HG03039 (cell line): ENCODE data around the gene S100A7A.
"Not testable (repeated sequence)": the region's sequence is repeated elsewhere in the genome, so short reads cannot be mapped to it uniquely, and the experiment has no call there.

Source experiments
- ATAC-seq: cut with Tn5 transposase; IDR thresholded peaks from one replicate; pipeline ENCODE4 v1.9.1; 2021; ENCODE audit warnings: mild to moderate bottlenecking, moderate library complexity; ENCODE audit not compliant: unreplicated experiment

S100A7A gene

GRCh38 chr1:153395136-153395685, 21.1 kb upstream of the S100A7A start:
- ATAC-seq = no peak

GRCh38 chr1:153395776-153396175, 20.5 kb upstream of the S100A7A start:
- ATAC-seq = no peak

GRCh38 chr1:153396461-153396860, 19.9 kb upstream of the S100A7A start:
- no peak for ATAC-seq

DNA sequence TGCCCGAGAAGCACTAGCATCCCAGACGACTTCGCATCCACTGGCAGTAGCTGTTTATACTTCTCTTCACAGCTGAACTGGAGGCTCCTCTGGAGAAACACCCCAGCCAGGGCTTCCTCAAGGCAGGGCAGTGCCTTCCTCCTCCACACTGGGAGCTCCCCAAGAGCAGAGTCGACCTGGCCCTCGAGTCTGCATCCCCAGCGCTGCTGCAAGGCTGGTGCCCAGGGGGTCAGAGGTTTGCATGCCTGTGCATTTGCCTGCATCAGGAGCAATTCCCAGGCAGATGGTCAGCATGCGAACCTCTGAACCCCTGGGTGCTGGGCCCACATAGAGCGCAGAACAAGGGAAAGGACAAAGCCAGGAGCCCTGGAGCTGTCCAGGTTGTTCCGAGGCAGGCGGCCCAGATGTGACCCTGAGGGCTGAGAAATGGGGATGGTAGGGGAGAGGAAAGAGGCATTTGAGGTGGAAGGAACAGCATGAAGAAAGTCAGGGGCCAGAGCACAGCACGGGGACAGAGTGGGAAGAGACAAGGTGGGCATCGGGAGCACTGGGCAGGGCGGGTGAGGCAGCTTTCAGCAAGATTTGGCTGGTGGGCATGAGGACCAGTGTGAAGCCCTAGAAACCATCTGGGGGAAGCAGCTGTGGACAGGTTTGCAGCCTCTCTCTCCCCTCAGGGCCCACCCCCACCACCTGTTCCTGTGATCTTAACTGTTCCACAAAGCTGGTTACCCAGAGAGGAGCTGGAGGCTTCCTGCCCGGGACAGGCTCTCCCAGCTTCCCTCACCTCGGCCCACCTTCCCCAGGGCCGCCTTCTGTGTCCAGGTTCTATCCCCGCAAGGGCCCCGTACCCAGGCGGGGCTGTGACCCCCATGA, 19.0 kb upstream of the S100A7A start:
- ATAC-seq = no peak

DNA sequence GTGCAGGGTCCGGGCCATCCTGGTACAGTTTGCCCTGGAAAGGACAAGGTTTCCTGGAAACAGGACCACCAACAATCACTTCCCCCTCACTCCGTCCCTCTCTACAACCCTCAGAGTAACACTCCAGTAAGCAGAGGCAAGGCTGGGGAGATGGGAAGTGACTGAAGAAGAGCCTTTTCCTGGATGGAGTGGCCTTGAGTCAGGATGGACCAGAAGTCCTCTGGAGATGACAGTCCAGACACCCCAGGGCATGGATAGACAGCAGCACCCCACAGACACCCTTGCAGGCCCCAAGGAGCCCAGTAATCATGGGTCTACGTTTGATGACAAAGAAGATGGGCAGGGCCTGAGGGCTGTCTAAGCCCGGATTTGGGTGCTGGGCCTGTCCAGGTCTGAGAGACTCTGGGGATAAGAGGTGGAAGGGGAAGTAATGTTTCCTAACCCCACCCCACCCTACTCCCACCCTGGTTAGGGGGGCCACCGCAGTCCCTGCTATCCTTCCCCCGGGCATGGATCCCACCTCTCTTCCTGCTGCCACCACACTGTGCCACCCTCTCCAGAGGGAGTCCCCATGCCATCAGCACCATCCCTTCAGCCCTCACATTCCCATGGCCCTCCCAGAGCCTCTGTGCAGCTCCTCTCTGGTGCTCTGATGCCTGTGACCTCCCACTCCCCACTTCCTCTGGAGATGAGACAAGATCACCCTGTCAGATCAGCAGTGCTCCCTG, 18.2 kb upstream of the S100A7A start:
- no peak for ATAC-seq

GRCh38 chr1:153399401-153400055, 16.8 kb upstream of the S100A7A start:
- no peak for ATAC-seq

DNA sequence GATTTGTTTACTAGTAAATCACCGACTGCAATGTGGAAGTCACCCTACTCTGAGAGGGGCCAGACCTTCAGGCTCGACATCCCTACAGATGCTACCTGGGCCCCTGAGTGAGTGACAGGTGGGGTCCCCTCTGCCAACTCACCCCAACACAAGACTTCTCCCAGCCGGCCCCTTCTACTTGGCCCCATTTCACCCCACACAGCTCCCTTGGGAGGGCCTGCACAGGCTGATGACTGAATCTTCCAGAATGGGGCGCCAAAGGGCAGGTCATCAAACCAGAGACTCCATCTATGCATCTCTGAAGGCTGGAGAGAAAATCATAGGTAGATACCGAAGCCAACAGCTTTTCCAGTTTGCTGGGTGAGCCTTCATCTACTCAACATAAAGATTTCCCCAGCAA, 16.1 kb upstream of the S100A7A start:
- ATAC-seq = no peak

DNA sequence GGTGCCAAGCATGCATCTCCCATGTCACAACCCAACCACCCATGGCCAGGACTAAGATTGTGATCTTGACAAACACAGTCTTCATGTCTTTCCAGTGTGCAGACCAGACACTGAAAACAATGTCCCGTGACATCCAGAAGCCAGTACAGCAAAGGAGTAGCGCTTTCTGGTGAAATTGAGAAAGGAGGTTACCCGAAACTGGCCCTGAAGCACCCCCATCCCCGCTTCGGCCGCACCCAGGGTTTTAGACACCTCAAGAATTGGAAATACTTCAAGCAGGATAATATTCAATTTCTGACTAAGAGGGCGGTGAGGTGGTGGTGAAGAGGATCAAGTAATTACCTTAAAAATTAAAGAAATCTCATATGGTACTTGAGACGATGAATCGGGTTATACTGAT, 14.9 kb upstream of the S100A7A start:
- ATAC-seq = no peak

DNA sequence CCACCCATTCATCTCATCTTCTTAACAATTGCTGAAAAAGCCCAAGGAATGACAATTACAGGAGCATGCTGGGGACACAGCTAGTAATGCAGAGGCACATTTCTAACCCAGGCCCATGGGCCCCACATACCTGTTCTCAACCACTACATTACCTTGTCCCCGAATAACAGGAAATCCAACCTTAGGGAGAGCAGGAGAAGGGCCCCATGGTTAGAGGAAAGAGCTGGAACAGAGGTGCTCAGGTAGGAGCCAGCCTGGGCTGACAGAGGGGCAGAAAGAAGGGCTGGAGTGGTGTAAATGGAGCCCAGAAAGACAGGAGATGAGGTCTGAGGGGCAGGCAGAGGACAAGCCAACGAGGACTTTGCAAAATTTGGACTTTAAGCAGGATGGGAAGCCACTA, 14.1 kb upstream of the S100A7A start:
- ATAC-seq = no peak

- no peak for ATAC-seq
These were observed 12.8 kb upstream of the S100A7A start for GRCh38 chr1:153403421-153404085.

GRCh38 chr1:153404086-153404635, 12.2 kb upstream of the S100A7A start:
- ATAC-seq = no peak

DNA sequence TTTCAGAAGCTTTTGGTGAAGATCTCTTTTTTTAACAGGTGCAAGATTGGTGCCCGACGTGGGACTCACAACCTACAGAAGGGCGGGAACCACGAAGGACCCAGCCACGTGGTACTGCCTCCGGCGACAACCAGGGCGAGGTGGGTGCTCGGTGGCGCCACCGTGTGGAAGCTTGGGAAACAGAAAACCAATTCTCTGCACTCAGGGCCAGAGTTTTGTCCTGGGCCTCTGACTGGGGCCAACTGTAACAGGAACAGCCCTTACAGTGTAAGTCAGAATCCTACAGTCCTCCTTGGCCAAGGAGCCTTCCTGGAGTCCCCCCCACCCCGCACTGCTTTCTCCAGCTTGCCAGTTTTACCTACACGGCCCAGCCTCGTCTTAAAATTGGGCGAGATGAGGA, 11.6 kb upstream of the S100A7A start:
- no peak for ATAC-seq

- ATAC-seq = not testable (repeated sequence)
These were observed 10.3 kb upstream of the S100A7A start for GRCh38 chr1:153405825-153406599.

DNA sequence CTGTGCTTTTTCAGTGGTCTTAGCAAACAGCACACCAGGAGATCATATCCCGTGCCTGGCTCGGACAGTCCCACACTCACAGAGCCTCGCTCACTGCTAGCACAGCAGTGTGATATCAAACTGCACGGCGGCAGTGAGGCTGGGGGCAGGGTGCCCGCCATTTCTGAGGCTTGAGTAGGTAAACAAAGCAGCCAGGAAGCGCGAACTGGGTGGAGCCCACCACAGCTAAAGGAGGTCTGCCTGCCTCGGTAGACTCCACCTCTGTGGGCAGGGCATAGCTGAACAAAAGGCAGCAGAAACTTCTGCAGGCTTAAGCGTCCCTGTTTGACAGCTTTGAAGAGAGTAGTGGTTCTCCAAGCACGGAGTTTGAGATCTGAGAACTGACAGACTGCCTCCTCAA, 9.0 kb upstream of the S100A7A start:
- ATAC-seq = not testable (repeated sequence)

GRCh38 chr1:153413961-153414360, 2.4 kb upstream of the S100A7A start:
- not testable (repeated sequence) for ATAC-seq

DNA sequence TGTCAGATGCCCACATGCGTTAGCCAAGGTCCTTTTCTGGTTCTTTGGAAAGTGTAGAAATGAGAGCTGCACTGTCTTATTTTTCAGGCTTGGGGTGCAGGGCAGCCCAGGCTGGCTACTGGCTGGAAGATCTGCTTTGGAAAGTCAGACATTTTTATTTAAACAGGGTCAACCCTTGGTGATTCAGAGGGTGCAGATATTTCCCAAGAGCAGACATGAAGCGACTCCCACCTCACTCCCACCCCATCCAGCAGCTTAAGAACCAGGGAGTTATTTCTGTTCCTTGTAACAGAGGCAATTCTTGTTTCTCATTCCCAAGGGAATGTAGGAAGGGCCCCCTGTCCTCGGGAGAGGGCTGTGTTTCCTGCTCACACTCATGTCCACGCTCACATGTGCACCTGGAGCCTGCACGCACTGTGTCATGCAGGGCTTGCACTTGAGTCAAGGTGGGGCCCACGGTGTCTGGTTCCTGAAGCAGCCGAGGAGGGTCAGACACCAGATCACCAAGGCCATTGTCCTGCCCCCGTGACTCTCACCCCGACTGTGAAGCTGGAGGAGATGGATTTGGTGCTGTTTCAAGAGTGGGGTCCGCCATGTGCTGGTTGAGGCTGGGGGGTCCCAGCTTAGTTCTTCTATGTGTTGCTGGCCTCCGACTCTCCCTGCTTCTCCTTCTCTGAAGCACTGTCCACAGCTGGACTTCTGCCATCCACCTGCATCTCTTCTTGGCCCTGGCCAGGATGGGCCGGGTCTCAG, 992 bp downstream of the S100A7A start:
- no peak for ATAC-seq

DNA sequence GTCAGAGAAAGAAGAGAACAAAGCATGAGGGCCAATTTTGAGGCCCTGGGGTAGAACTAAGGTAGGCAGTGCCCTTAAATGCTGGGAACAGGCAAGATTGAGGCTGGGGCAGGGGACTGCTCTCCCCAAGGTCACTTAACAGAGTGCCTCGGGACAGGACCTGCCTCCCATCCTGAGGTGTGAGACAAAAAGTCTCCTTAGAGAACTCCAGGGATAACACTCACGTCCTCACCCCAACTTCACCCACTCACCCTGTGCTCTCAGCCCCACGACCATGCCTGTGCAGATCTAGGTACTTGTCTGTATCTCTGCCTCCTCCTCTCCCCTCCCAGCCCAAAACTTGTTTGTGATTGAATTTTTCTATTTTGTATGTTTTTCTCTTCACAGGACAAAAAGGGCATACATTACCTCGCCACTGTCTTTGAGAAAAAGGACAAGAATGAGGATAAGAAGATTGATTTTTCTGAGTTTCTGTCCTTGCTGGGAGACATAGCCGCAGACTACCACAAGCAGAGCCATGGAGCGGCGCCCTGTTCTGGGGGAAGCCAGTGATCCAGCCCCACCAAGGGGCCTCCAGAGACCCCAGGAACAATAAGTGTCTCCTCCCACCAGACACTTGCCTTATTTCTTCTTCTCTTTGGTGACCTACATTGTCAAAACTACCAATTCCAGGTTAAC, 2.6 kb downstream of the S100A7A start:
- not testable (repeated sequence) for ATAC-seq

- ATAC-seq = not testable (repeated sequence)
These were observed 3.1 kb downstream of the S100A7A start for GRCh38 chr1:153419436-153419793.

- ATAC-seq = no peak
These were observed 4.0 kb downstream of the S100A7A start for GRCh38 chr1:153420306-153420705.
